ENCODE measurements around the gene CORO1A.
"Not testable (repeated sequence)": the region's sequence is repeated elsewhere in the genome, so short reads cannot be mapped to it uniquely, and the experiment has no call there.

CORO1A gene

GRCh38 chr16:30169416-30169815 is 14.0 kb upstream of the CORO1A start:
- H3K4me3 ChIP-seq (ENCODE audit: insufficient read depth in 1 of 2, low read depth in 1 of 2, low read length in 2 of 2); H2BK15ac ChIP-seq (ENCODE audit: low read depth, poor library complexity, severe bottlenecking); H3K4ac ChIP-seq (ENCODE audit: low read depth in 1 of 2, low read length in 2 of 2); H2BK5ac ChIP-seq (ENCODE audit: low read depth, low read length, poor library complexity, severe bottlenecking); H3K9me3 ChIP-seq (ENCODE audit: control insufficient read depth, low read length); H2AFZ ChIP-seq (ENCODE audit: low read depth, low read length); H2BK120ac ChIP-seq (ENCODE audit: low read depth, low read length); H3K27ac ChIP-seq (ENCODE audit: low read length, poor library complexity, severe bottlenecking); H3K36me3 ChIP-seq (ENCODE audit: control insufficient read depth in 1 of 2, insufficient read depth in 2 of 2, low read depth in 1 of 2, low read length in 2 of 2); H3K14ac ChIP-seq (ENCODE audit: low read length in 2 of 2); DNase-seq; H2AK5ac ChIP-seq (ENCODE audit: low read length, severe bottlenecking); H2BK12ac ChIP-seq (ENCODE audit: low read length in 2 of 2); H3K4me2 ChIP-seq (ENCODE audit: low read length, poor library complexity, severe bottlenecking); H3K18ac ChIP-seq (ENCODE audit: low read depth in 1 of 2, low read length in 2 of 2); H4K8ac ChIP-seq (ENCODE audit: low read length); H3K23ac ChIP-seq (ENCODE audit: low read length in 2 of 2); H3K9ac ChIP-seq (ENCODE audit: low read length); H3K27me3 ChIP-seq (ENCODE audit: control insufficient read depth in 1 of 2, insufficient read depth in 1 of 2, low read length in 2 of 2); H4K91ac ChIP-seq (ENCODE audit: low read length); H3K79me1 ChIP-seq (replicated peaks; ENCODE audit: low read length, poor library complexity, severe bottlenecking); H3K4me1 ChIP-seq (ENCODE audit: control insufficient read depth, insufficient read depth, low read depth, low read length): not testable (repeated sequence)
- WGBS: no CpG with 5 or more reads among the region's 38 CpGs

- not testable (repeated sequence) for DNase-seq; H3K4me2 ChIP-seq (ENCODE audit: low read length, poor library complexity, severe bottlenecking); H3K14ac ChIP-seq (ENCODE audit: low read length in 2 of 2)
These were observed 13.3 kb upstream of the CORO1A start for GRCh38 chr16:30170145-30170544.

GRCh38 chr16:30173054-30173453 is 10.3 kb upstream of the CORO1A start:
- H3K4me3 ChIP-seq (ENCODE audit: insufficient read depth in 1 of 2, low read depth in 1 of 2, low read length in 2 of 2): no peak overlapping the region
- DNase-seq: no peak
- H3K9me3 ChIP-seq (ENCODE audit: control insufficient read depth, low read length): no peaks in the 10 kb centered on the region
- no peaks in the 10 kb centered on the region for H3K4me1 ChIP-seq (ENCODE audit: control insufficient read depth, insufficient read depth, low read depth, low read length)
- no peak overlapping the region for H4K8ac ChIP-seq (ENCODE audit: low read length)
- H3K18ac ChIP-seq (ENCODE audit: low read depth in 1 of 2, low read length in 2 of 2): no peak overlapping the region
- H3K23ac ChIP-seq (ENCODE audit: low read length in 2 of 2): no peak overlapping the region
- H3K27ac ChIP-seq (ENCODE audit: low read length, poor library complexity, severe bottlenecking): no peak overlapping the region
- H2BK15ac ChIP-seq (ENCODE audit: low read depth, poor library complexity, severe bottlenecking): no peak overlapping the region
- H2AK5ac ChIP-seq (ENCODE audit: low read length, severe bottlenecking): no peak overlapping the region
- H3K4ac ChIP-seq (ENCODE audit: low read depth in 1 of 2, low read length in 2 of 2): no peak overlapping the region
- H2BK12ac ChIP-seq (ENCODE audit: low read length in 2 of 2): no peak overlapping the region
- WGBS: 100% methylated on average over 2 of the region's 7 CpGs
- H3K36me3 ChIP-seq (ENCODE audit: control insufficient read depth in 1 of 2, insufficient read depth in 2 of 2, low read depth in 1 of 2, low read length in 2 of 2): no peaks in the 10 kb centered on the region
- H3K27me3 ChIP-seq (ENCODE audit: control insufficient read depth in 1 of 2, insufficient read depth in 1 of 2, low read length in 2 of 2): no peaks in the 10 kb centered on the region
- H3K9ac ChIP-seq (ENCODE audit: low read length): no peak overlapping the region
- no peak overlapping the region for H2BK5ac ChIP-seq (ENCODE audit: low read depth, low read length, poor library complexity, severe bottlenecking)
- no peak overlapping the region for H3K4me2 ChIP-seq (ENCODE audit: low read length, poor library complexity, severe bottlenecking)
- H3K14ac ChIP-seq (ENCODE audit: low read length in 2 of 2): no peak overlapping the region
- H4K91ac ChIP-seq (ENCODE audit: low read length): no peak overlapping the region
- H3K79me1 ChIP-seq (replicated peaks; ENCODE audit: low read length, poor library complexity, severe bottlenecking): no peaks in the 10 kb centered on the region
- H2BK120ac ChIP-seq (ENCODE audit: low read depth, low read length): no peak overlapping the region
- H2AFZ ChIP-seq (ENCODE audit: low read depth, low read length): no peak overlapping the region

More at GRCh38 chr16:30170145-30170544, 13.3 kb upstream of the CORO1A start:
- not testable (repeated sequence) for H3K4ac ChIP-seq (ENCODE audit: low read depth in 1 of 2, low read length in 2 of 2); H3K4me1 ChIP-seq (ENCODE audit: control insufficient read depth, insufficient read depth, low read depth, low read length); H3K27me3 ChIP-seq (ENCODE audit: control insufficient read depth in 1 of 2, insufficient read depth in 1 of 2, low read length in 2 of 2); H3K9ac ChIP-seq (ENCODE audit: low read length); H3K27ac ChIP-seq (ENCODE audit: low read length, poor library complexity, severe bottlenecking); H3K79me1 ChIP-seq (replicated peaks; ENCODE audit: low read length, poor library complexity, severe bottlenecking); H2BK5ac ChIP-seq (ENCODE audit: low read depth, low read length, poor library complexity, severe bottlenecking); H2BK15ac ChIP-seq (ENCODE audit: low read depth, poor library complexity, severe bottlenecking); H2BK120ac ChIP-seq (ENCODE audit: low read depth, low read length); H4K91ac ChIP-seq (ENCODE audit: low read length); H2AK5ac ChIP-seq (ENCODE audit: low read length, severe bottlenecking); H4K8ac ChIP-seq (ENCODE audit: low read length); H3K36me3 ChIP-seq (ENCODE audit: control insufficient read depth in 1 of 2, insufficient read depth in 2 of 2, low read depth in 1 of 2, low read length in 2 of 2); H2AFZ ChIP-seq (ENCODE audit: low read depth, low read length); H3K23ac ChIP-seq (ENCODE audit: low read length in 2 of 2); H2BK12ac ChIP-seq (ENCODE audit: low read length in 2 of 2); H3K4me3 ChIP-seq (ENCODE audit: insufficient read depth in 1 of 2, low read depth in 1 of 2, low read length in 2 of 2); H3K9me3 ChIP-seq (ENCODE audit: control insufficient read depth, low read length); H3K18ac ChIP-seq (ENCODE audit: low read depth in 1 of 2, low read length in 2 of 2)
- WGBS: no CpG with 5 or more reads among the region's 31 CpGs

GRCh38 chr16:30176876-30177275 is 6.5 kb upstream of the CORO1A start:
- 94% methylated on average over 6 of the region's 6 CpGs for WGBS
- not testable (repeated sequence) for H3K9ac ChIP-seq (ENCODE audit: low read length); H2BK12ac ChIP-seq (ENCODE audit: low read length in 2 of 2); H2BK5ac ChIP-seq (ENCODE audit: low read depth, low read length, poor library complexity, severe bottlenecking); H3K4me3 ChIP-seq (ENCODE audit: insufficient read depth in 1 of 2, low read depth in 1 of 2, low read length in 2 of 2); H3K79me1 ChIP-seq (replicated peaks; ENCODE audit: low read length, poor library complexity, severe bottlenecking); H3K23ac ChIP-seq (ENCODE audit: low read length in 2 of 2); H3K14ac ChIP-seq (ENCODE audit: low read length in 2 of 2); DNase-seq; H3K4ac ChIP-seq (ENCODE audit: low read depth in 1 of 2, low read length in 2 of 2); H2BK15ac ChIP-seq (ENCODE audit: low read depth, poor library complexity, severe bottlenecking); H2BK120ac ChIP-seq (ENCODE audit: low read depth, low read length); H3K4me1 ChIP-seq (ENCODE audit: control insufficient read depth, insufficient read depth, low read depth, low read length); H3K4me2 ChIP-seq (ENCODE audit: low read length, poor library complexity, severe bottlenecking); H3K27me3 ChIP-seq (ENCODE audit: control insufficient read depth in 1 of 2, insufficient read depth in 1 of 2, low read length in 2 of 2); H4K91ac ChIP-seq (ENCODE audit: low read length); H3K27ac ChIP-seq (ENCODE audit: low read length, poor library complexity, severe bottlenecking); H2AK5ac ChIP-seq (ENCODE audit: low read length, severe bottlenecking); H2AFZ ChIP-seq (ENCODE audit: low read depth, low read length); H3K18ac ChIP-seq (ENCODE audit: low read depth in 1 of 2, low read length in 2 of 2); H4K8ac ChIP-seq (ENCODE audit: low read length); H3K36me3 ChIP-seq (ENCODE audit: control insufficient read depth in 1 of 2, insufficient read depth in 2 of 2, low read depth in 1 of 2, low read length in 2 of 2); H3K9me3 ChIP-seq (ENCODE audit: control insufficient read depth, low read length)
